HUES48 (cell line): ENCODE data around the gene DPP8.

Experiments
- H3K27ac ChIP-seq: one replicate; pipeline ENCODE4 v1.7.0; 2013; ENCODE audit warnings: low read depth, low read length, inconsistent platforms
- H3K27me3 ChIP-seq: 2 replicates; pipeline ENCODE4 v1.6.1; 2013; ENCODE audit warnings: mild to moderate bottlenecking, low read length; ENCODE audit not compliant: control insufficient read depth, insufficient read depth
- H3K36me3 ChIP-seq: 2 replicates; pipeline ENCODE4 v1.6.1; 2013; ENCODE audit warnings: low read length; ENCODE audit not compliant: control insufficient read depth, insufficient read depth
- H3K4me1 ChIP-seq: 2 replicates; pipeline ENCODE4 v1.6.1; 2013; ENCODE audit warnings: mild to moderate bottlenecking, low read length; ENCODE audit not compliant: control insufficient read depth, insufficient read depth
- H3K4me3 ChIP-seq: 2 replicates; pipeline ENCODE4 v1.5.1; 2013; ENCODE audit warnings: mild to moderate bottlenecking, low read depth, low read length
- H3K9ac ChIP-seq: 2 replicates; pipeline ENCODE4 v1.6.1; 2013; ENCODE audit warnings: mild to moderate bottlenecking, low read depth, low read length, moderate library complexity
- H3K9me3 ChIP-seq: 2 replicates; pipeline ENCODE4 v1.6.1; 2013; ENCODE audit warnings: low read length; ENCODE audit not compliant: control insufficient read depth, insufficient read depth

The DPP8 gene

DNA sequence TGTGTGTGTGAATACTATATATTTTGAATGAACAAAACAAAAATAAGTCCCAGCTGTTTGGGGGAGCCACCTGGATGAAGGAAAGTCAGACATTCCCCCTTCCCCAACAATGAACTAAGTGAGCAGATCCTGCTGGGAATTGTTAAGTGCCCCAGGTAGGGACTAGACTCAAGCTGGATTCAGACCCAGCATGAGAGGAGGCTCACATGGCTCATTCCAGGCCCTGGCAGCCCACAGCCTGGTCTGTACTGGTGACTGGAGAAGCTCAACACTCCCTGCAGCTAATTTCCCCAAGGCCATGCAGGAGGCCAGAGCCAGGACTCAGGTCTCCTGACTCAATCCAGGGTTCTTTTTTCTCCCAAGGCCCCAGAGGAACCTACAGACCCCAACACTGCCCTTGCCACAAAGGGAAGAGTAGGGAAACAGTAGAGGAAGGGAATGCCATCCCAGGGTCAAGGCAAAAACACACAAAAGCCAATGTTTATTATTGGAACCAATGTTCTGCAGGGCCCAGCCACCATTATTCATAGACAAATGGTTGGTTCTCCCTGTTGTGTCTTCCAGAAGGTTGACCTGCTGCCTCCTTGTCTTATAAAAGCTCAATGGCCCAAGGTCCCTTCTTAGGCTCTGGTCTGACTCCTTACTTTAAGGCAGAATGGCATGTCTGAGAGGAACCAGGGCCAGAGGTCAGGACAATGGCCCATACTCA, 104.3 kb downstream of the DPP8 start:
- Histone ChIP-seq H3K4me1 (peaks cover 63% of the 10 kb centered on the region), H3K27ac (peak overlapping the region; percentile 23), H3K27me3 (no peaks in the 10 kb centered on the region), H3K9ac (no peak overlapping the region), H3K4me3 (no peak overlapping the region), H3K36me3 (no peaks in the 10 kb centered on the region), H3K9me3 (no peaks in the 10 kb centered on the region)

DNA sequence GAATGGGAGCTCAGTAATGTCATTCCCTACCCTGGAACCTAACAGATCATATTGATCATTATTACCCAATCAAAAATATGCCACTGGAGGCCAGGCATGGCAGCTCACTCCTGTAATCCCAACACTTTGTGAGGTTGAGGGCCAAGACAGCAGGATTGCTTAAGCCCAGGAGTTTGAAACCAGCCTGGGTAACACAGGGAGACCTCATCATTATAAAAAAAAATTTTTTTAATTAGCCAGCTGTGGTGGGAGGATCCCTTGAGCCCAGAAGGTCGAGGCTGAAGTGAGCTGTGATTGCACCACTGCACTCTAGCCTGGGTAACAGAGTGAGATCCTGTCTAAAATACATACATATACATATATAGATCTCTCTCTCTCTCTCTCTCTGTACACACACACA, 104.9 kb downstream of the DPP8 start:
- H3K36me3 ChIP-seq = no peaks in the 10 kb centered on the region
- H3K9ac ChIP-seq = no peak overlapping the region
- H3K4me3 ChIP-seq = no peak overlapping the region
- no peaks in the 10 kb centered on the region for H3K27me3 ChIP-seq
- no peaks in the 10 kb centered on the region for H3K9me3 ChIP-seq
- peaks cover 57% of the 10 kb centered on the region for H3K4me1 ChIP-seq
- H3K27ac ChIP-seq = no peak overlapping the region

DNA sequence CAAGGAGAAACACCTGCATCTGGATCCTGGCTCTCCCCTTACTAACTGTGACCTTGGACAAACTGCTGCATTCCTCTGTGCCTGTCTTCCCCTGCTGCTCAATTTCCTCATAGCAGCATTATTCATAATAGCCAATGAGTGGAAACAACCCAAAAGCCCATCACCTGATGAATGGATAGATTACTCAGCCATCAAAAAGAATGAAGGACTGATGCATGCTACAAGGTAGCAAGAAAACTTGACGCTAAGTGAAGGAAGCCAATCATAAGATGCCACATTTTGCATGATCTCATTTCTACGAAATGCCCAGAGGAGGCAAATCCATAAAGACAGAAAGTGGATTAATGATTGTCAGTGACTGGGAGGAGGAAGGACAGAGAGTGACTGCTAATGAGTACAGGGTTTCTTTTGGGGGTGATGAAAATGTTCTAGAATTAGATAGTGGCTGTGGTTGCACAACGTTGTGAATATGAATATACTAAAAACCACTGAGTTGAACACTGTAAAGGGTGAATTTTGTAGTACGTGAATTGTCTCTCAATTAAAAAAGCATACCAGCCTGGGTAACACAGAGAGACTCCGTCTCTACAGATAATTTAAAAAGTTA, 105.9 kb downstream of the DPP8 start:
- H3K9me3 ChIP-seq = no peaks in the 10 kb centered on the region
- no peak overlapping the region for H3K4me3 ChIP-seq
- H3K27ac ChIP-seq = no peak overlapping the region
- peaks cover 49% of the 10 kb centered on the region for H3K4me1 ChIP-seq
- H3K9ac ChIP-seq = no peak overlapping the region
- H3K27me3 ChIP-seq = no peaks in the 10 kb centered on the region
- H3K36me3 ChIP-seq = no peaks in the 10 kb centered on the region; the same call in 1 of the 2 replicates

DNA sequence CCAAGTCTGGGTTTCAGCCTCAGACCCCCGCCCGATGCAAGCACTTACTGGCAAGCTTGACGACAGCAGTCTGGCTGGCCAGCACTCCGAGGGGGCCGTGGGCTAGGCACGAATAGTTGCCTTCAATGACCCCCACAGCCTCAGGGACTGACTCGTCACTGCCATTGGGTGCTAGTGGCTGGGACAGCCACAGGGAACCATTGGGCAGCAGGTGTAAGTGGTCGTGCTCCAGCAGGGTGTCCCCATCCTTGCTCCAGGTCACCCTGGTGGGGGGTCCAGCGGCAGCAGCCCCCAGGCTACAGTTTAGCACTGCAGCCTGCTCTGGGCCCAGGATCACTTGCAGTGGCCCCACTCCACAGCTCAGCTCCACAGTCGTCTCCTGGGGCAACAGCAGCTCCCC, 106.5 kb downstream of the DPP8 start:
- Histone ChIP-seq H3K4me1 (peaks cover 44% of the 10 kb centered on the region), H3K27ac (no peak overlapping the region), H3K4me3 (no peak overlapping the region)

DNA sequence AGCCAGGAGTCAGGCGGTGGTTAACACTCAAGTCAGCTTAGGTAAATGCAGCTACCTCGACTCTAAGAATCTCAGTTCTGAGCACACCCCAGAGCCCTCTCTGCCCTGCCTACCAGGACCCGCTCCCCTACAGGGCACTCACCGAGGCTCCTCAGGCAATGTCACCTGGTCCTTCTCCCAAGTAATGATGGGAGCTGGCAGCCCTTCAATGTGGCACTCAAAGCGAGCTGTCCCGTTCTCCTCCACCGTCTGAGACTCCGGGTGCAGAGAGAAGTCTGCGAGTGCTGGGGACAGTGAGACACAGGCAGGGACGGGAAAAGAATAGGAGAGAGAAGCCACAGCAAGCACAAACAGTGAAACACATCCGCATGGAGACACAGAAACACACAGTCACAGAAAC, 107.5 kb downstream of the DPP8 start:
- no peaks in the 10 kb centered on the region for H3K27me3 ChIP-seq
- H3K36me3 ChIP-seq = no peaks in the 10 kb centered on the region; the same call in 1 of the 2 replicates
- H3K9ac ChIP-seq = no peak overlapping the region
- H3K4me3 ChIP-seq = no peak overlapping the region
- no peak overlapping the region for H3K27ac ChIP-seq
- H3K4me1 ChIP-seq = peaks cover 37% of the 10 kb centered on the region
- no peaks in the 10 kb centered on the region for H3K9me3 ChIP-seq

More for the DNA sequence above, 106.5 kb downstream of the DPP8 start:
- Histone ChIP-seq H3K9me3 (no peaks in the 10 kb centered on the region), H3K9ac (no peak overlapping the region), H3K27me3 (no peaks in the 10 kb centered on the region), H3K36me3 (no peaks in the 10 kb centered on the region; the same call in 1 of the 2 replicates)

DNA sequence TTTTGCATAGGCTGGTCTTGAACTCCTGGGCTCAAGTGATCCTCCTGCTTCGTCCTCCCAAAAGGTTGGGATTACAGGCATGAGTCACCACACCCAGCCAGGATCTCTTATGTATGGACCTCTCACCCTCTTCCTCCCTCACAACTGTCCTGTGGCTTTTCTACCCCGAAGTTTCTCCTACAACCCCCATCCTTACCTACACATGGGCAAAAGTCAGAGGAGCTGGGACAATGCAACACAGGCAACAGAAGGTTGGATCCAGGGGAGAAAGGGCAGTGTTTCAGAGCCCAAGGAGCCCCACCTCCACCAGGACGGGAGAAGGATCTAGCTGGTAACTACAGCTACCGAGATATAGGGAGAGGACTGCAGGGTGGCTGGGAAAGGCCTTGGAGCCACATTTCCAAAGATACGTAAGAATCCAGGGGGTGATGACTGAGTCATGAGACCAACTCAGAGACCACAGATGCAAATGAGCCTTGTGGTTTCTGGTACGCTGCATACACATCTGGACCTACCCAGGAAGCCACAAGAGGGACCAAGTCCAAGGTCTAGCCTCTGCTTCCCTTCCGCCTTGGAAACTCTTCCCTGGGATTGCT, 108.4 kb downstream of the DPP8 start:
- Histone ChIP-seq H3K9me3 (no peaks in the 10 kb centered on the region), H3K4me1 (peaks cover 32% of the 10 kb centered on the region), H3K9ac (no peak overlapping the region), H3K4me3 (no peak overlapping the region), H3K36me3 (no peaks in the 10 kb centered on the region; the same call in 1 of the 2 replicates), H3K27ac (no peak overlapping the region), H3K27me3 (no peaks in the 10 kb centered on the region)

DNA sequence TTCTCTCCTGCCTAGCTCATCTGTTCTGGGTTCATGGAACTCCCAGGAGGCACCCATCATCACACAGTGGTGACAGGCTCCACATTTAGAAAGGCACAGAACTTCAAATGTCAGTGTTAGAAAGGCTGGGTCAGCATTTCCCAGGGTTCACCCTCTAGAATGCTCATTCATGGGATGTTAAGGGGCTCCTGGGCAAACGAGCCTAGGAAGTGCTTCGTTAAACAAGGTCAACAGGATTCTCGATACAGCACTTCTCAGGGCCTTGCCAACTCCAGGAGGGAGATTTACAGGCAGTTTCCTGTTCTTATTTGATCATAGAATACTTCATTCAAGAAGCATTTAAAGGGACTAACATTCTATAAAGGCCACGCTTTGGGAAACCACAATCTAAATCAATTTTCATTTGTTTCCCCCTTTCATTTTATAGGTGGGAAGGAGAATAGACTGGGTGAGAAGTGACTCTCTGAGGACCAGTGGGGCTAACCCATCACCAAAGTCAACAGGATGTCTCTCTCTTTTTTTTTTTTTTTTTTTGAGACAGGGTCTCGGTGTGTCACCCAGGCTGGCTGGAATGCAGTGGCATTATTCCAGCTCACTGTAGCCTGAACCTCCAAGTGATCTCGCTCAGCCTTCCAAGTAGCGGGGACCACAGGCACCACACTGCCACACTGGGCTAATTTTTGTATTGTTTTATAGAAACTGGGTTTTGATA, 109.0 kb downstream of the DPP8 start:
- H3K9ac ChIP-seq = no peak overlapping the region
- H3K27ac ChIP-seq = no peak overlapping the region
- no peaks in the 10 kb centered on the region for H3K27me3 ChIP-seq
- no peak overlapping the region for H3K4me3 ChIP-seq
- no peaks in the 10 kb centered on the region for H3K9me3 ChIP-seq
- peaks cover 32% of the 10 kb centered on the region for H3K4me1 ChIP-seq
- no peaks in the 10 kb centered on the region; the same call in 1 of the 2 replicates for H3K36me3 ChIP-seq

DNA sequence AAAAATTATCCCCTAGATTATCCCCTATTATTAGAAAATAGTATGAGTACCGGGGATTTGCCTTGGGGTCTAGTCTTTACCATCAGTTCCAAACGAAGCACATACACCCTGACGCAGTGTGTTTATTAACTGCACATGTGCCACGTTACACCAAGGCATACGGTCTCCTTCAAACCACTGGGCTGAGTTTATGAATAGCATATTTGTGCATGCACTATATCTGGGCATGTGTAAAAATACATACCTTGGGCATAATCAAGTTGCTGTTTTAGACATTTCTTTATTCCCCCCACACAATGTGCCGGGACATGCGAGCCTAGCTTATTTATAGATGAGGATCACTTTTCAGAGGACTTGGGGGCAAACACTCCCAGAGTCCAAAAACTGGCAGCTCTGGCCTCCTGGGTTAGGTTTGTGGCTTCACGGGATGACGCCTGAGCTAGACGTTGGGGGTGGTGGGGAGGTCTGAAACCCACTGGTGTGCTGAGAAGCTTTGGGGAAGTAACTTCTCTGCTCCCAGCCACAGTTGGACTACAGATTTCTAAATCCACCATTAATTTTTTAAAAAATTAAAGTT, 111.0 kb downstream of the DPP8 start:
- Histone ChIP-seq H3K27me3 (no peaks in the 10 kb centered on the region), H3K27ac (no peak overlapping the region), H3K9me3 (no peaks in the 10 kb centered on the region), H3K9ac (no peak overlapping the region), H3K4me3 (no peak overlapping the region), H3K4me1 (peaks cover 30% of the 10 kb centered on the region), H3K36me3 (no peaks in the 10 kb centered on the region; the same call in 1 of the 2 replicates)

DNA sequence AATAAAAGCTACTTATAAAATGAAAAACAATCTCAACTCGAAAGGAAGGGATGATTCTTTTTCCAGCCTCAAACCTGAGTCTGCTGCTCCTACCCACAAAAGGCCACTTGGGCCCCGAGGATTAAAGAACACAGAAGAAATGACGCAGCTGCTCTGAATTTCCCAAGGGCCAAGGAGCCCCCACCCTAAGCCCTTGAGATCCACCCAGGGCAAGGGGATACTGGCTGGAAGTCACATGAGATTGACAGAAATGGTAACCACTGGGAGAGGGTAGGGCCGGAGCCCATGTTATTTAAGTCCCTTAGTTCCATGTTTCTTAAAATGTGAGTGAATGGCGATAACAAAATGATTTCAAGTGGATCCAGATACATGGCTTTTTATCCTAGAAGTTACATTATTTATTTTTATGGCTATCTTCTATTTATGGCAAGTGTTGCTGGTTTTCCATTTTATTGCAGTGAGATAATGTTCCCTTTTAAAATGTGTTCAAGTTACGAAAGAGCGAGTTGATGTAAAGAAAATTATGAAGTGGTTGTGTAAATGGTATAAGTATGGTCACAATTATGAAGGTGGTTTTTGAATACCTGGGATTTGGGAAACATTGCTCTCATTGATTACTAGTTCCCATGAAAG, 111.6 kb downstream of the DPP8 start:
- H3K4me3 ChIP-seq = no peak overlapping the region
- no peaks in the 10 kb centered on the region; the same call in 1 of the 2 replicates for H3K36me3 ChIP-seq
- H3K4me1 ChIP-seq = peaks cover 28% of the 10 kb centered on the region
- no peaks in the 10 kb centered on the region for H3K27me3 ChIP-seq
- no peak overlapping the region for H3K27ac ChIP-seq
- H3K9me3 ChIP-seq = no peaks in the 10 kb centered on the region
- no peak overlapping the region for H3K9ac ChIP-seq

DNA sequence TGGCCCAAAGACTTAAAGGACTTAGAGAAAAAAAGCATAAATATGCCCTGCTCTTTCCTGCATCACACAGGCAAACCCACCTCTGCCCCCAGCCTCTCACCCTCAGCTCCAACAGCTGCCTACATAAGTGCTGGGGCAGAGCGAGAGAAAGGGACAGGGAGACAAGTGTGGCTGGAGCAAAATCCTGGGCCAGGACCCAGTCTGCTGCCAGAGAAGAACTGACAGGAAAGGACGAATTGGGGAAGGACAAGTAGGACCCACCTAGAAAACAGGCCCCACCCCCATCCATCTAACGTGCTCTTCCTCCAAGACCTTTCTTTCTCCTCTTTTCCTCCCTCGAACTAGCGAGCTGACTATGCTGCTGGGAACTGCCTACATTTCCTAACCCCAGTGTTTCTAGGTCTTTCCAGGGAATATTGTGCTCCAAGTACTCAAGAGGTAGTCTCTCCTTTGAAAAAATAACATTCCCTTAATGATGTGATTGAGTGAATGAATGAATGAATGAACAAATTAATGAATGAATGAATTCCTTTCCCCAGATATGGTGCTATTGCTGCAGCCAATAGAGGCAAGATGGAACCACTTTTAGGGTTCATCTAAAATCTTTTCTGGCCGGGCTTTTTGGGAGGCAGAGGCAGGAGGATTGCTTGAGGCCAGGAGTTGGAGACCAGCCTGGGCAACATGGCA, 113.2 kb downstream of the DPP8 start:
- H3K9ac ChIP-seq = no peak overlapping the region
- H3K4me3 ChIP-seq = no peak overlapping the region
- H3K27me3 ChIP-seq = no peaks in the 10 kb centered on the region
- H3K4me1 ChIP-seq = peaks cover 23% of the 10 kb centered on the region
- no peaks in the 10 kb centered on the region for H3K9me3 ChIP-seq
- no peaks in the 10 kb centered on the region; the same call in 1 of the 2 replicates for H3K36me3 ChIP-seq
- no peak overlapping the region for H3K27ac ChIP-seq
